GM19324 (cell line): ENCODE measurements around the gene RNF169.

ENCODE experiments used
- ATAC-seq: cut with Tn5 transposase; IDR thresholded peaks from one replicate; pipeline ENCODE4 v1.9.1; 2021; ENCODE audit warnings: mild to moderate bottlenecking, moderate library complexity; ENCODE audit not compliant: unreplicated experiment, low FRiP score

Gene RNF169

GRCh38 chr11:74748211-74749126, at the start of gene RNF169:
Gene RNF169 (plus strand): TSS chr11:74748849. CDS start chr11:74748881, 32 bp downstream.
- peak; percentile 95 for ATAC-seq

- no peak for ATAC-seq
Measured at GRCh38 chr11:74699615-74700396, 48.8 kb upstream of the RNF169 start.

GRCh38 chr11:74701351-74701750, 47.3 kb upstream of the RNF169 start:
- no peak for ATAC-seq

- ATAC-seq: no peak
Measured at GRCh38 chr11:74702383-74703007, 46.2 kb upstream of the RNF169 start.

- no peak for ATAC-seq
Measured at GRCh38 chr11:74703211-74703610, 45.4 kb upstream of the RNF169 start.

GRCh38 chr11:74707182-74707581, 41.5 kb upstream of the RNF169 start:
- ATAC-seq: no peak

GRCh38 chr11:74707602-74708510, 40.8 kb upstream of the RNF169 start:
- no peak for ATAC-seq

- ATAC-seq: no peak
Measured at GRCh38 chr11:74709175-74709574, 39.5 kb upstream of the RNF169 start.

- ATAC-seq: no peak
Measured at GRCh38 chr11:74710281-74710938, 38.2 kb upstream of the RNF169 start.

GRCh38 chr11:74713686-74714085, 35.0 kb upstream of the RNF169 start:
- ATAC-seq: no peak

GRCh38 chr11:74714904-74715303, 33.7 kb upstream of the RNF169 start:
- ATAC-seq: no peak

GRCh38 chr11:74717221-74717969, 31.3 kb upstream of the RNF169 start:
- ATAC-seq: no peak

GRCh38 chr11:74719011-74719410, 29.6 kb upstream of the RNF169 start:
- ATAC-seq: no peak

GRCh38 chr11:74720596-74721478, 27.8 kb upstream of the RNF169 start:
- ATAC-seq: no peak

GRCh38 chr11:74721479-74721835, 27.2 kb upstream of the RNF169 start:
- no peak for ATAC-seq

- ATAC-seq: no peak
Measured at GRCh38 chr11:74723511-74723910, 25.1 kb upstream of the RNF169 start.

GRCh38 chr11:74725701-74726100, 22.9 kb upstream of the RNF169 start:
- no peak for ATAC-seq
